ENCODE results near the gene PATJ.

The PATJ gene

DNA sequence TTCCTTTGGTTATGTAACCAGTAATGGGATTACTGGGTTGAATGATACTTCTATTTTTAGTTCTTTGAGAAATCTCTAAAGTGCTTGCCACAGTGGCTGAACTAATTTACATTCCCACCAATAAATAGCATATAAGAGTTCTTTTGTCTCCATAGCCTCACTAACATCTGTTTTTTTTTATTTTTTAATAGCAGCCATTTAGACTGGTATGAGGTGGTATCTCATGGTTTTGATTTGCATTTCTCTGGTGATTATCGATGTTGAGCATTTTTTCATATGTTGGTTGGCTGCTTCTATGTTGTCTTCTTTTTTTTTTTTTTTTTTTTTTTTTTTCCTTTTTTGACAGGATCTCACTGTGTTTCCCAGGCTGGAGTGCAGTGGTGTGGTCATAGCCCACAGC, 319.8 kb downstream of the PATJ start:
- Histone ChIP-seq H3K9ac (ENCODE audit: low read length) (no peak overlapping the region), H3K27me3 (ENCODE audit: control insufficient read depth, insufficient read depth, low read length) (no peaks in the 10 kb centered on the region), H3K36me3 (ENCODE audit: control insufficient read depth, insufficient read depth, low read length) (no peaks in the 10 kb centered on the region), H3K4me3 (ENCODE audit: low read length) (no peak overlapping the region), H3K4me1 (ENCODE audit: control insufficient read depth, insufficient read depth, low read length) (no peaks in the 10 kb centered on the region), H3K27ac (ENCODE audit: low read depth, low read length) (no peak overlapping the region)

- Histone ChIP-seq H3K4me3 (ENCODE audit: low read length) (no peak overlapping the region), H3K27me3 (ENCODE audit: control insufficient read depth, insufficient read depth, low read length) (no peaks in the 10 kb centered on the region), H3K4me1 (ENCODE audit: control insufficient read depth, insufficient read depth, low read length) (peaks cover 13% of the 10 kb centered on the region), H3K9ac (ENCODE audit: low read length) (no peak overlapping the region), H3K36me3 (ENCODE audit: control insufficient read depth, insufficient read depth, low read length) (no peaks in the 10 kb centered on the region), H3K27ac (ENCODE audit: low read depth, low read length) (no peak overlapping the region)
Observed at GRCh38 chr1:62064829-62065407, 322.6 kb downstream of the PATJ start.

DNA sequence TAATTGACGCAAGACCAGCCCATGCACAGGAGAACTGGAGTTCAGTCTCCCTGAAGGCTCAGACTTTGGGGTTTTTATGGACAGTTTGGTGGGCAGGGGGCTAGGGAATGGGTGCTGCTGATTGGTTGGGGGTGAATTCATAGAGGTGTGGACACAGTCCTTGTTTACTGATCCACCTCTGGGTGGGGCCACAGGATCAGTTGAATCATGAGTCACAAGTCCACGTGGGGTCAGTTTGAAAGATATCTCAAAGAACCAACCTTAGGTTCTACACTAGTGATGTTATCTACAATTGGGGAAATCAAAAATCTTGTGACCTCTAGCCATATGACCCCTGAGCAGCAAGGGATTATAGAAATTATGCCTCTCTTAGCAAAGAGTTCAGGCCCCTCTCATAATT, 324.4 kb downstream of the PATJ start:
- H3K27me3 ChIP-seq (ENCODE audit: control insufficient read depth, insufficient read depth, low read length) = no peaks in the 10 kb centered on the region
- no peaks in the 10 kb centered on the region for H3K36me3 ChIP-seq (ENCODE audit: control insufficient read depth, insufficient read depth, low read length)
- H3K4me1 ChIP-seq (ENCODE audit: control insufficient read depth, insufficient read depth, low read length) = peaks cover 13% of the 10 kb centered on the region
- H3K27ac ChIP-seq (ENCODE audit: low read depth, low read length) = no peak overlapping the region
- H3K4me3 ChIP-seq (ENCODE audit: low read length) = no peak overlapping the region
- H3K9ac ChIP-seq (ENCODE audit: low read length) = no peak overlapping the region

- Histone ChIP-seq H3K9ac (ENCODE audit: low read length) (no peak overlapping the region), H3K4me1 (ENCODE audit: control insufficient read depth, insufficient read depth, low read length) (peaks cover 13% of the 10 kb centered on the region), H3K4me3 (ENCODE audit: low read length) (no peak overlapping the region), H3K27ac (ENCODE audit: low read depth, low read length) (peak overlapping the region; percentile 80), H3K36me3 (ENCODE audit: control insufficient read depth, insufficient read depth, low read length) (no peaks in the 10 kb centered on the region), H3K27me3 (ENCODE audit: control insufficient read depth, insufficient read depth, low read length) (no peaks in the 10 kb centered on the region)
Observed at GRCh38 chr1:62068416-62068843, 326.1 kb downstream of the PATJ start.

DNA sequence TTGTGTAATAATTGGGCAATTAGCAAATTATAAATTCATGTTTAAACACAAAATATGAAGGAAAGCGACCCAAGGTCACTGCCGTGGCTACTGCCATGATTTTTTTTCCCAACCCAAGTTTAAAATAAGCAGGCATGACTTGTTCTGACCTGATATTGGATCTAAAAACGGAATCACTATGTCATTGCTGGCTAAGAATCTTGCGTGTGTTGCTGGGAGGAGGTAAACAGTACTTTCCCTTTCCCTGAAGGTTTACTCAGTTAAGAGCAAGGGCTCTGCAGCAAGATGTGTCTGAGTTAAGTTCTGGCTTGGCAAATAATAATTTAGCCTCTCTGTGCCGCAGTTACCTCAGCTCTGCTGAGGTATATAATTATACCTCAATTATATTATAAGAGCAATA, 326.7 kb downstream of the PATJ start:
- Histone ChIP-seq H3K4me1 (ENCODE audit: control insufficient read depth, insufficient read depth, low read length) (peaks cover 13% of the 10 kb centered on the region), H3K9ac (ENCODE audit: low read length) (no peak overlapping the region), H3K27me3 (ENCODE audit: control insufficient read depth, insufficient read depth, low read length) (no peaks in the 10 kb centered on the region), H3K4me3 (ENCODE audit: low read length) (no peak overlapping the region), H3K27ac (ENCODE audit: low read depth, low read length) (peak overlapping the region; percentile 80), H3K36me3 (ENCODE audit: control insufficient read depth, insufficient read depth, low read length) (no peaks in the 10 kb centered on the region)

- Histone ChIP-seq H3K27me3 (ENCODE audit: control insufficient read depth, insufficient read depth, low read length) (no peaks in the 10 kb centered on the region), H3K4me3 (ENCODE audit: low read length) (no peak overlapping the region), H3K9ac (ENCODE audit: low read length) (no peak overlapping the region), H3K4me1 (ENCODE audit: control insufficient read depth, insufficient read depth, low read length) (peaks cover 13% of the 10 kb centered on the region), H3K27ac (ENCODE audit: low read depth, low read length) (no peak overlapping the region), H3K36me3 (ENCODE audit: control insufficient read depth, insufficient read depth, low read length) (no peaks in the 10 kb centered on the region)
Observed at GRCh38 chr1:62070384-62071011, 328.2 kb downstream of the PATJ start.

DNA sequence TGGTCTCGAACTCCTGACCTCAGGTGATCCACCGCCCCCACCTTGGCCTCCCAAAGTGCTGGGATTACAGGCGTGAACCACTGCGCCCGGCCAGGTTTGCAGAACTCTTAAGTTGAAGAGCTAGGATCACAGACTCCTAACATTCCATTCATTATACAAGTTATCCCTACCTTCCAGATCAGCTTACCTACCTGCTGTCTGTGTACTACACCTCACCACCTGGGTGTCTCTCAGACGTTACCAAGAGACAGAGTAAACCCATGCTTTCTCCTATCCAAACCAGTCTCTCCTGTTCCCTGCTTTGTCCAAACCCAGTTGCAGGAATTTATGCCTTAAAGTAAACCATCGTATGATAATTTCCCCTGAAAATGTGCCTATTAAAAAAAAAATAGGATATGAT, 329.4 kb downstream of the PATJ start:
- Histone ChIP-seq H3K4me1 (ENCODE audit: control insufficient read depth, insufficient read depth, low read length) (peaks cover 13% of the 10 kb centered on the region), H3K36me3 (ENCODE audit: control insufficient read depth, insufficient read depth, low read length) (no peaks in the 10 kb centered on the region), H3K9ac (ENCODE audit: low read length) (no peak overlapping the region), H3K27ac (ENCODE audit: low read depth, low read length) (no peak overlapping the region), H3K4me3 (ENCODE audit: low read length) (no peak overlapping the region), H3K27me3 (ENCODE audit: control insufficient read depth, insufficient read depth, low read length) (no peaks in the 10 kb centered on the region)

GRCh38 chr1:62076286-62076685, 334.0 kb downstream of the PATJ start:
- Histone ChIP-seq H3K36me3 (ENCODE audit: control insufficient read depth, insufficient read depth, low read length) (no peaks in the 10 kb centered on the region), H3K27me3 (ENCODE audit: control insufficient read depth, insufficient read depth, low read length) (no peaks in the 10 kb centered on the region), H3K4me1 (ENCODE audit: control insufficient read depth, insufficient read depth, low read length) (no peaks in the 10 kb centered on the region), H3K9ac (ENCODE audit: low read length) (no peak overlapping the region), H3K4me3 (ENCODE audit: low read length) (no peak overlapping the region), H3K27ac (ENCODE audit: low read depth, low read length) (no peak overlapping the region)

GRCh38 chr1:62077821-62078220, 335.5 kb downstream of the PATJ start:
- Histone ChIP-seq H3K27me3 (ENCODE audit: control insufficient read depth, insufficient read depth, low read length) (no peaks in the 10 kb centered on the region), H3K27ac (ENCODE audit: low read depth, low read length) (no peak overlapping the region)

DNA sequence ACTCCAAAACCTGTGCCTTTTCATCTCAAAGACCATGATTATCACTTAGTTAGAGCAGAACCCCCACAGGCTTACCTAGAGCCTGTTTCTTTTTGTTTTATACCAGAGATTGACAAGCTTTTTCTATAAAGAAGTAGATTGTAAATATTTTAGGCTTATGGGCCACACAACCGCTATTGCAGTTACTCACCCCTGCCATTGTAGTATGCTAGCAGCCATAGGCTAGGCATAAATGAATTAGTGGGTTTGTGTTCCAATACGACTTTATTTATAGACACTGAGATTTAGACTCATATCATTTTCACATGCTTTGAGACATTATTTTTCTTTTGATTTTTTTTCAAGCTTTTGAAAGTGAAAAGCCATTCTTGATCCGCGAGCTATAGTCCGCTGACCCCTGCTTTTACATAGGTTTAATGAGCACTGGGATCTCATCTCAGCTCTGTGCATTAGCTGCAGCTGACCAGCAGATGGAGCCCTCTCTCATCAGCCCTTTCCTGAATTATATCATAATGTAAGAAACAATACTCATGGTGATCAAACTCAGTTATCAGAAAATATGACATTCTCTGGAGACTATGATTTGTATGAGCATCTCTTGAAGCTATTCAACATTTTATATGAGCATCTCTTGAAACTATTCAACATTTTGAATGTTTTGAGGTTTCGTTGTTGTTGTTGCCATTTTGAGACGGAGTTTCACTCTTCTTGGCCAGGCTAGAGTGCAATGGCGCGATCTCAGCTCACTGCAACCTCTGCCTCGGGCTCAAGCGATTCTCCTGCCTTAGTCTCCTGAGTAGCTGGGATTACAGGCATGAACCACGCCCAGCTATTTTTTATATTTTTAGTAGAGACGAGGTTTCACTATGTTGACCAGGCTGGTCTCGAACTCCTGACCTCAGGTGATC, 340.4 kb downstream of the PATJ start:
- H3K27ac ChIP-seq (ENCODE audit: low read depth, low read length) = no peak overlapping the region
- H3K9ac ChIP-seq (ENCODE audit: low read length) = no peak overlapping the region
- no peaks in the 10 kb centered on the region for H3K27me3 ChIP-seq (ENCODE audit: control insufficient read depth, insufficient read depth, low read length)
- no peaks in the 10 kb centered on the region for H3K36me3 ChIP-seq (ENCODE audit: control insufficient read depth, insufficient read depth, low read length)
- H3K4me3 ChIP-seq (ENCODE audit: low read length) = no peak overlapping the region
- no peaks in the 10 kb centered on the region for H3K4me1 ChIP-seq (ENCODE audit: control insufficient read depth, insufficient read depth, low read length)

More at GRCh38 chr1:62077821-62078220, 335.5 kb downstream of the PATJ start:
- H3K4me3 ChIP-seq (ENCODE audit: low read length) = no peak overlapping the region
- H3K36me3 ChIP-seq (ENCODE audit: control insufficient read depth, insufficient read depth, low read length) = no peaks in the 10 kb centered on the region
- no peak overlapping the region for H3K9ac ChIP-seq (ENCODE audit: low read length)
- no peaks in the 10 kb centered on the region for H3K4me1 ChIP-seq (ENCODE audit: control insufficient read depth, insufficient read depth, low read length)

GRCh38 chr1:62084310-62084890, 342.1 kb downstream of the PATJ start:
- Histone ChIP-seq H3K36me3 (ENCODE audit: control insufficient read depth, insufficient read depth, low read length) (peaks cover 2% of the 10 kb centered on the region), H3K4me1 (ENCODE audit: control insufficient read depth, insufficient read depth, low read length) (no peaks in the 10 kb centered on the region), H3K27ac (ENCODE audit: low read depth, low read length) (no peak overlapping the region)

DNA sequence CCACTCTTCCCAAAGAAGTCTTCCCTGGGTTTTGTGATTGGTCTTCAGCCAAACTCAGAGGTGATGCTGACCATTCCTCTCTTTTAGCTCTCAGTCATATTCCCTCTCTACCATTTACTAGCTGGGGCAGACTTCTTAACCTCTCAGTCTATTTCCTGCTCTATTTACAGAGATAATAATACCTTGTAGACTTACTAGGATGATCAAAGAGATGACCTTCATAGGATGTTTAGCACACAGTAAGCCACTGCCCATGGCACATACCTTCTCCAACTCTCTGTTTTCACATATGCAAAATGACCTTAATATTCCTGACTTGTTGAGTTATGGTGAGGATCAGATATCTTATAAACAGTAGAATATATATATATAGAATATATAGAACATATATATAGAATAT, 346.2 kb downstream of the PATJ start:
- Histone ChIP-seq H3K27me3 (ENCODE audit: control insufficient read depth, insufficient read depth, low read length) (no peaks in the 10 kb centered on the region), H3K4me1 (ENCODE audit: control insufficient read depth, insufficient read depth, low read length) (no peaks in the 10 kb centered on the region), H3K4me3 (ENCODE audit: low read length) (no peak overlapping the region), H3K36me3 (ENCODE audit: control insufficient read depth, insufficient read depth, low read length) (peaks cover 2% of the 10 kb centered on the region), H3K9ac (ENCODE audit: low read length) (no peak overlapping the region), H3K27ac (ENCODE audit: low read depth, low read length) (no peak overlapping the region)

More at GRCh38 chr1:62084310-62084890, 342.1 kb downstream of the PATJ start:
- no peak overlapping the region for H3K9ac ChIP-seq (ENCODE audit: low read length)
- H3K4me3 ChIP-seq (ENCODE audit: low read length) = no peak overlapping the region
- no peaks in the 10 kb centered on the region for H3K27me3 ChIP-seq (ENCODE audit: control insufficient read depth, insufficient read depth, low read length)

Measured in rectal smooth muscle tissue (tissue), 1 donor.